Left forelimb (tissue), 1 donor: ENCODE data around the gene INAFM2.

Experiments used
- DNase-seq: peaks from one replicate; pipeline ENCODE4 v3.0.0-alpha.2; 2018; ENCODE audit warnings: low spot score

The INAFM2 gene

GRCh38 chr15:40287968-40288367 lies 35.5 kb upstream of the INAFM2 start:
- DNase-seq, result no peak

- DNase-seq, result no peak
Measured at GRCh38 chr15:40289140-40289775, 34.2 kb upstream of the INAFM2 start.

- no peak for DNase-seq
Measured at GRCh38 chr15:40290545-40290917, 33.0 kb upstream of the INAFM2 start.

- DNase-seq, result peak; percentile 75
Measured at GRCh38 chr15:40290918-40291574, 32.4 kb upstream of the INAFM2 start.

- DNase-seq, result no peak
Measured at GRCh38 chr15:40292246-40292645, 31.2 kb upstream of the INAFM2 start.

GRCh38 chr15:40293006-40293405 lies 30.5 kb upstream of the INAFM2 start:
- DNase-seq, result no peak

- DNase-seq, result no peak
Measured at GRCh38 chr15:40293905-40294895, 29.3 kb upstream of the INAFM2 start.

- DNase-seq, result no peak
Measured at GRCh38 chr15:40295297-40295696, 28.2 kb upstream of the INAFM2 start.

GRCh38 chr15:40295877-40296560 lies 27.5 kb upstream of the INAFM2 start:
- no peak for DNase-seq

GRCh38 chr15:40296561-40297230 lies 26.8 kb upstream of the INAFM2 start:
- no peak for DNase-seq

GRCh38 chr15:40297356-40297755 lies 26.1 kb upstream of the INAFM2 start:
- no peak for DNase-seq

- DNase-seq, result no peak
Measured at GRCh38 chr15:40298216-40298935, 25.1 kb upstream of the INAFM2 start.

- no peak for DNase-seq
Measured at GRCh38 chr15:40300367-40300766, 23.1 kb upstream of the INAFM2 start.

GRCh38 chr15:40300771-40301170 lies 22.7 kb upstream of the INAFM2 start:
- DNase-seq, result no peak

- DNase-seq, result no peak
Measured at GRCh38 chr15:40301467-40302179, 21.9 kb upstream of the INAFM2 start.

- DNase-seq, result no peak
Measured at GRCh38 chr15:40302288-40302886, 21.1 kb upstream of the INAFM2 start.

GRCh38 chr15:40302981-40303380 lies 20.5 kb upstream of the INAFM2 start:
- no peak for DNase-seq

- no peak for DNase-seq
Measured at GRCh38 chr15:40303576-40303975, 19.9 kb upstream of the INAFM2 start.

- no peak for DNase-seq
Measured at GRCh38 chr15:40305281-40305680, 18.2 kb upstream of the INAFM2 start.

- no peak for DNase-seq
Measured at GRCh38 chr15:40306371-40306770, 17.1 kb upstream of the INAFM2 start.
